Measurements from ENCODE around the gene TBC1D4.

Gene TBC1D4, protein sequence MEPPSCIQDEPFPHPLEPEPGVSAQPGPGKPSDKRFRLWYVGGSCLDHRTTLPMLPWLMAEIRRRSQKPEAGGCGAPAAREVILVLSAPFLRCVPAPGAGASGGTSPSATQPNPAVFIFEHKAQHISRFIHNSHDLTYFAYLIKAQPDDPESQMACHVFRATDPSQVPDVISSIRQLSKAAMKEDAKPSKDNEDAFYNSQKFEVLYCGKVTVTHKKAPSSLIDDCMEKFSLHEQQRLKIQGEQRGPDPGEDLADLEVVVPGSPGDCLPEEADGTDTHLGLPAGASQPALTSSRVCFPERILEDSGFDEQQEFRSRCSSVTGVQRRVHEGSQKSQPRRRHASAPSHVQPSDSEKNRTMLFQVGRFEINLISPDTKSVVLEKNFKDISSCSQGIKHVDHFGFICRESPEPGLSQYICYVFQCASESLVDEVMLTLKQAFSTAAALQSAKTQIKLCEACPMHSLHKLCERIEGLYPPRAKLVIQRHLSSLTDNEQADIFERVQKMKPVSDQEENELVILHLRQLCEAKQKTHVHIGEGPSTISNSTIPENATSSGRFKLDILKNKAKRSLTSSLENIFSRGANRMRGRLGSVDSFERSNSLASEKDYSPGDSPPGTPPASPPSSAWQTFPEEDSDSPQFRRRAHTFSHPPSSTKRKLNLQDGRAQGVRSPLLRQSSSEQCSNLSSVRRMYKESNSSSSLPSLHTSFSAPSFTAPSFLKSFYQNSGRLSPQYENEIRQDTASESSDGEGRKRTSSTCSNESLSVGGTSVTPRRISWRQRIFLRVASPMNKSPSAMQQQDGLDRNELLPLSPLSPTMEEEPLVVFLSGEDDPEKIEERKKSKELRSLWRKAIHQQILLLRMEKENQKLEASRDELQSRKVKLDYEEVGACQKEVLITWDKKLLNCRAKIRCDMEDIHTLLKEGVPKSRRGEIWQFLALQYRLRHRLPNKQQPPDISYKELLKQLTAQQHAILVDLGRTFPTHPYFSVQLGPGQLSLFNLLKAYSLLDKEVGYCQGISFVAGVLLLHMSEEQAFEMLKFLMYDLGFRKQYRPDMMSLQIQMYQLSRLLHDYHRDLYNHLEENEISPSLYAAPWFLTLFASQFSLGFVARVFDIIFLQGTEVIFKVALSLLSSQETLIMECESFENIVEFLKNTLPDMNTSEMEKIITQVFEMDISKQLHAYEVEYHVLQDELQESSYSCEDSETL (N-terminal part only)

GRCh38 chr13:75482070-75482819, at the start of gene TBC1D4:
TBC1D4 (minus strand) TSS chr13:75482169; CDS start chr13:75481767, 402 bp downstream.
- DNase-seq (ENCODE audit: low spot score), result peak; percentile 53

- DNase-seq (ENCODE audit: low spot score), result no peak
Measured at GRCh38 chr13:75530549-75530961, 48.6 kb upstream of the TBC1D4 start.

DNA sequence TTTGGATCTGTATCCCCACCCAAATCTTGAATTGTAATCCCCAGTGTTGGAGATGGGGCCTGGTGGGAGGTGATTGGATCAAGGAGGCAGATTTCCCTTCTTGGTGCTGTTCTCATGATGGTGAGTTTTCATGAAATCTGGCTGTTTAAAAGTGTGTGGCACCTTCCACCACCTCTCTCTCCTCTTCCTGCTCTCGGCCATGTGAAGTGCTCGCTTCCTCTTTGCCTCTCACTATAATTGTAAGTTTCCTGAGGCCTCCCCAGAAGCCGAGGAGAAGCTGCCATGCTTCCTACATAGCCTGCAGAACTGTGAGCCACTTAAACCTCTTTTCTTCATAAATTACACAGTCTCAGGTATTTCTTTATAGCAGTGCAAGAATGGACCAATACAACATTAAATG, 40.0 kb upstream of the TBC1D4 start:
- DNase-seq (ENCODE audit: low spot score), result no peak

GRCh38 chr13:75518439-75519088, 36.6 kb upstream of the TBC1D4 start:
- DNase-seq (ENCODE audit: low spot score), result no peak

GRCh38 chr13:75514080-75514995, 32.4 kb upstream of the TBC1D4 start:
- DNase-seq (ENCODE audit: low spot score), result no peak

DNA sequence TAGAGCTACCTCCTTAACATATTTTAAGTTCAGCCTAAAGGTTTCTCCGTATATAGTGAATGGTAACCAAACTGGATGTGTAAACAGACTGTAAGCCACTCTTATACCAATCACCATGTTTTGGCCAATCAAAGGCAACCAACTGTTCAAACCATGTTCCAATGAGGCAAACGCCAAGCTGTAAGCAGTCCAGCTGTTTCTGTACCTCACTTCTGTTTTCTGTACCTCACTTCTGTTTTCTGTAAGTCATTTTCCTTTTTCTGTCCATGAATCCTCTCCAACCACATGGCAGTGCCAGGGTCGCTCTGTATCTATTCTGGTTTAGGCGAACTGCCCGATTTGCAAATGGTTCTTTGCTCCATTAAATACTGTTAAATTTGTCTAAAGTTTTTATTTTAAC, 31.3 kb upstream of the TBC1D4 start:
- DNase-seq (ENCODE audit: low spot score), result no peak

DNA sequence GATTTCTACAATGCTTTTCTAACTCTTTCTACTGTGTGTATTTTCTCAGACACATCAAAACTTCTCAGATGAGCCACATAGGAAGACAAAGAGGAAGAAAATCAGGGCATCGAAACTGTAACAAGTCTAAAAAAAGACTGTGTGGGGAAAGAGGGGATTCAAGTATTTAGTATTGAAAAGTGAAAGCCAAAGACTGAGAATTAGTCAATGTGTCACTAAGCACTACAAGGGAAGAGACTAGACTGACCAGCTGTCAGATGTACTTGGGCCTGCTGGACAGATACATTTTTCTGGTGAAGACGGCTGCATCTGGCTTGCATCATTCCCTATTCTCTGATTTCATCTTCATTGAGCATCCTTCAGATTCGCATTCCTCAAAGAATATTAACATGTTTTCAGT, 30.3 kb upstream of the TBC1D4 start:
- DNase-seq (ENCODE audit: low spot score), result no peak

GRCh38 chr13:75511051-75511625, 29.2 kb upstream of the TBC1D4 start:
- no peak for DNase-seq (ENCODE audit: low spot score)

DNA sequence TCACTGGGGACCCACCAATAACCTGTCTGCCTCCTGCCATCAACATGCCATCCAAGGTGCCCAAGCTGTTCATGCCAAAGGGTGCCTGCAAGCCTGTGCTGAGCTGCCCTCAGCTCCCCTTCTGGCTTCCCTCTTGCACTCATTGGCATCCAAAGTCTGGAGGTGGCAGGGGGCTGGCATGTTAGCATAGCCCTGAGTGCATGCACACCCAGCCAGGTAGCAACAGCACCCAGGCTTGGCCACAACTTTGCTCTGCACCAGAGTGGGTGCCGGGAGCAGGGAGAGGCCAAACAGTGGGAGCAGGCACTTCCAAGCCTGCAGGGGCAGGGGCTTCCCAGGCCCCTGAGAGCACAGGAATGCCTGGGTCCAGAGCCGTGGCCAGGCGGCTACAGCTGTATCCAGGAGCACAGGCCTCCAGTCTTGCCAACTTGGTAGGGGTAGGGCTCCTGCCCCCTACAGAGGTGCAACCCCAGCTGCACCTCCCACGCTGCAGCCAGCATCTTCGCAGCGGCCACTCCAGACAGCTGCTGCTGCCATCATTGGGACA, 26.1 kb upstream of the TBC1D4 start:
- DNase-seq (ENCODE audit: low spot score), result no peak

DNA sequence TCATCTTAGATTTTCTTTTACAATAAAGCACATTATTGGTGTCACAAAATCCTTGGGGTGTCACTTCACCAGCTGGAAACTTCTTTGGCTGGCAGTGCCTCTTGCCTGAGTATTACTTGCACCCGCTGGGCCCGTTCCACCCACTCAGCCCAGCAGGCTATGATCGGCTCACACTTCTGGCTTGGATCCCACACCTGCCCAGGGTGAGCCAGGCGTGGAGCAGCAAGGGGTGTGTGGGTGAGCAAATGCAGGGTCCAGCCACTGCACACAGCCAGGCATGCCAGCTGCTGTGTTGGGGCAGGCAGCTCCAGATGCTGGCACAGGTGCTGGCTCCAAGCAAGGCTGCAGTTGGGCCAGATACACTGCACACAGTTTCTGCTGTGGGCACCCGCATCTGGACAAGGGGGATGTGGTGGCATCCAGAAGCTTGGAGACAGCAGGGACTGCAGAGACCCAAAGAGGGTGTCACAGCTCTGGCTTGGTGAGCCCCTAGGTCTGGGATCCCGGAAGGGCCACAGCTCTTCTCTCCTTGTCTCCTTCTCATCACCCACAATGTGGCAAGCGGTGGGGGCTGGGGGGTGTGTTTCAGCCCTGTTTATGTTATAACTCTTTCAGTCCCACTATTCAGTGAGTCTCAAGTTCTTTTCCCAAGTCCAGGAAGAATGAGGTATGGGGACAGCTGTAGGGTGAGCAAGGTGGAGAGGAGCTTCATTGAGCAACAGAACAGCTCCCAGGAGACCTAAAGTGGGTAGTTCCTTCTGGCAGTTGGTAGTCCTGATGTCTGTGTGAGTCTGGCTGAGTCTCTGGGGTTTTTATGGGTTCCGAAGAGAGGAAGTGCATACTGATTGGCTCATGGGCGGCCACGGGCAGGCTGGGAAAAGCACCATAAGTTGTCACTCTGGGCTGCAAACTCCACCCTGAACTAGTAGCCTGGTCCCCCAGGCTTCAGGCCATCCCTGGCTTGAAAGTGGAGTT, 25.3 kb upstream of the TBC1D4 start:
- no peak for DNase-seq (ENCODE audit: low spot score)

- no peak for DNase-seq (ENCODE audit: low spot score)
Measured at GRCh38 chr13:75506018-75506417, 24.0 kb upstream of the TBC1D4 start.

- DNase-seq (ENCODE audit: low spot score), result no peak
Measured at GRCh38 chr13:75505327-75505726, 23.4 kb upstream of the TBC1D4 start.

DNA sequence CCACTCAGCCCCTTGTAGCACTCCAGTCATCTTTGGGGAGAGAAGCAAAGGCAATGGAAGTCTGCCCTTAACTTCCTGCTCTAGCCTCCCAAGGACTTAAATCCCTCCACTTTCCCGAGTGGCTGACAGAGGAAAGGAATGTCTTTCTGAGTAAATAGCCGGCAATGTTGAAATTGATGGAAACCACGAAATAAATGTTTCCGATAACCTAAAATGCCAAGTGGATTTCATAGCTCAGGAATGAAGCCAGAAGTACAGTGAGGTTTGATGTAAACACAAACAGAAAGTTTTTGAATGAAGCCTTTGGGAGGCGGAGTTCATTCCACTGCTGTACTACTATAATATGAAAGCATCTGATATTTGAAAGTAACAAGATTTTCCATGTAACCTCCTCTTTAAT, 14.0 kb upstream of the TBC1D4 start:
- no peak for DNase-seq (ENCODE audit: low spot score)

- no peak for DNase-seq (ENCODE audit: low spot score)
Measured at GRCh38 chr13:75494491-75494890, 12.5 kb upstream of the TBC1D4 start.

DNA sequence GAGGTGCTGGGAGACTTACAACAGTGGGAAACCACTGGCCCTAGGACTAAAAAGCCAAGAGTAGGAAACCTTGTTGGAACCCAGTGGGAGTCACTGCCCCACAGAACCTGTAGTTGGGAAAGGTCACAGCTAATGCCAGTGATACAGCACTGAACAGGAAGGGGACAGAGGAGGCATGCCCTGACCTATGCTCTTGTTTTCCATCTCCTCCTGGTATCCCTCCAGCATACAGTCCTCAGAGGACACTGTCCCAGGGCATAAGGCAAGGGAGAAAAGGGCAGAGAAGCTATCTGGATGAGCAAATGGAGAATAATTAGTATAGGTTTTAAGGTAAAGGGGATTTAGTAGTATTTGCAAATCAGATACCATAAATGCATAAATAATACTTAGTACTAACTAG, 11.2 kb upstream of the TBC1D4 start:
- DNase-seq (ENCODE audit: low spot score), result no peak

DNA sequence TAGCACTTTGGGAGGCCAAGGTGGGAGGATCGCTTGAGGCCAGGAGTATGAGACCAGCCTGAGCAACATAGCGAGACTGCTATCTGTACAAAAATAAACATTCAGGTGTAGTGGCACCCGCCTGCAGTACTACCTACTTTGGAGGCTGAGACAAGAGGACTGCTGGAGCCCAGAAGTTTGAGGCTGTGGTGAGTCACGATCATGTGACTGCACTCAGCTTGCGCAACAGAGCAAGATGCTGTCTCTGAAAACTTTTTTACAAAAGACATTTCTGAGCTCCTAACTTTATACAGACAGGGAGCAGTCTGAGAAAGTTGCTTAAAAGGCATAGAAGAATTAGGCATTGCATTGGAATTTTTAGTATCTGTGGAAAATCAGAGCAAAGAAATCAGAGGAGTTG, 10.4 kb upstream of the TBC1D4 start:
- DNase-seq (ENCODE audit: low spot score), result no peak

DNA sequence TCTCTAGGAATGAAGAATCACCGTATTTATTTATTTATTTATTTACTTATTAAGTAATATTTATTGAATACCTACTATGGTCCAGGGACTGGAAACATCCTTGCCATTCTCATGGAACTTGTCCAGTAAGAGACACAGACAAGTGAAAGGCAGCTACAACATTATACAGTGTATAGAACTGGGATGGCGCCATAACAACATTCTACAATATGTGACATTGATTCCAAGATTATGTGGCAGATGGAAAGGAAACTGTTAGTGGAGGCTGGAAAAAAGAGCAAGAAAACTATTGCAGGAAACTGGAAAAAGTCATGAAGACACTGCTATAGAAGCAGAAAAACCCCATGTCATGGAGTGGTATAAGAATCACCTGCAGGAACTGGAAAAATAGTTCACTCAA, 9.4 kb upstream of the TBC1D4 start:
- DNase-seq (ENCODE audit: low spot score), result no peak
